ENCODE results near the gene HPSE2. TPM values are rescaled to one million over a fixed set of nuclear protein-coding genes. Genes with fewer than 3 reads are reported as not detected.

The HPSE2 gene
- total and polyA plus RNA-seq, 2 of the 8 experiments (the other 6 are each of a cell fraction or from before 2014, with no cell fraction given): 0.41 to 0.58 TPM

GRCh38 chr10:98951269-98952000 is 284.2 kb downstream of the HPSE2 start:
- Histone ChIP-seq H2BK12ac (ENCODE audit: low read depth, low read length) (no peak overlapping the region), H3K36me3 (ENCODE audit: control insufficient read depth in 2 of 4, insufficient read depth in 4 of 4, low read length in 3 of 4) (no peaks in the 10 kb centered on the region), H2BK20ac (ENCODE audit: low read length) (no peak overlapping the region), H3K79me1 (ENCODE audit: low read depth, low read length) (no peaks in the 10 kb centered on the region), H3K9ac (replicated peaks in 1 of 4; ENCODE audit: extremely low read depth in 1 of 4, low read depth in 3 of 4, low read length in 3 of 4) (no peak overlapping the region), H4K8ac (ENCODE audit: extremely low read depth, insufficient read depth, low read length) (no peak overlapping the region), H3K4me2 (ENCODE audit: insufficient read depth in 1 of 2, low read depth in 2 of 2, low read length in 2 of 2) (no peak overlapping the region), H3K23ac (ENCODE audit: insufficient read length) (no peak overlapping the region), H4K5ac (ENCODE audit: insufficient read length, low read depth, low read length) (no peak overlapping the region), H3K4ac (replicated peaks; ENCODE audit: insufficient read length, low read depth, low read length) (no peak overlapping the region), H2BK120ac (replicated peaks; ENCODE audit: low read depth, low read length) (no peak overlapping the region), H2BK5ac (ENCODE audit: low read depth, low read length) (no peak overlapping the region), H4K91ac (replicated peaks; ENCODE audit: insufficient read length, low read length) (no peak overlapping the region), H2BK15ac (ENCODE audit: low read length) (no peak overlapping the region), H2AK5ac (ENCODE audit: low read depth, low read length) (no peak overlapping the region), H3K4me1 (replicated peaks in 1 of 4; ENCODE audit: control insufficient read depth in 3 of 4, insufficient read depth in 4 of 4, low read length in 3 of 4) (no peaks in the 10 kb centered on the region), H2AFZ (ENCODE audit: low read length) (no peak overlapping the region), H3K9me3 (ENCODE audit: insufficient read depth in 2 of 2, low read depth in 1 of 2, low read length in 1 of 2) (no peaks in the 10 kb centered on the region), H3K4me3 (ENCODE audit: extremely low read depth in 1 of 4, insufficient read depth in 2 of 4, low read depth in 3 of 4, low read length in 4 of 4) (no peak overlapping the region), H3K56ac (replicated peaks; ENCODE audit: insufficient read length, low read depth, low read length) (no peak overlapping the region), H3K23me2 (ENCODE audit: low read depth, low read length) (peaks cover 2% of the 10 kb centered on the region; the same call in 1 of the 2 replicates), H3K27me3 (replicated peaks in 1 of 4; ENCODE audit: control insufficient read depth in 3 of 4, extremely low read depth in 1 of 4, insufficient read depth in 3 of 4, low read length in 3 of 4) (no peaks in the 10 kb centered on the region), H4K20me1 (replicated peaks in 1 of 2; ENCODE audit: control insufficient read depth in 1 of 2, insufficient read depth in 2 of 2, low read length in 2 of 2) (no peaks in the 10 kb centered on the region), H3K79me2 (ENCODE audit: control insufficient read depth in 1 of 2, insufficient read depth in 2 of 2, low read length in 2 of 2) (no peaks in the 10 kb centered on the region), H3K14ac (ENCODE audit: insufficient read length) (no peak overlapping the region), H3K27ac (ENCODE audit: low read depth, low read length) (no peak overlapping the region), H3K18ac (ENCODE audit: extremely low read depth, low read length) (no peak overlapping the region)
- FAIRE-seq (no peak), DNase-seq (ENCODE audit: low read depth in 1 of 2, low spot score in 2 of 2) (no peak)
- ChIA-PET CTCF (ENCODE audit: partially characterized antibody) (no interaction called here), POLR2A (ENCODE audit: partially characterized antibody) (no interaction called here)
- WGBS, 2 experiments (ENCODE audit: extremely low coverage in 1 of 2, insufficient coverage in 1 of 2, insufficient read length in 1 of 2, insufficient replicate concordance in 2 of 2, low coverage in 1 of 2, low lambda C conversion rate in 2 of 2, missing lambda C conversion rate in 1 of 2): 90% methylated on average over 2 of the region's 2 CpGs; no CpG with 5 or more reads in 1 of the 2 experiments
- no peak for TF ChIP-seq BRCA1 (IDR thresholded peaks at IDR 0.05; ENCODE audit: low read depth, low read length)
- no peak for TF ChIP-seq SIRT6 (IDR thresholded peaks at IDR 0.05; ENCODE audit: low read length)
- TF ChIP-seq JUN (IDR thresholded peaks at IDR 0.05; ENCODE audit: low read depth, low read length): no peak

Measured in H1 (cell line).